HG02840 (cell line): ENCODE measurements around the gene DENND4A.
"Not testable (repeated sequence)": the region's sequence is repeated elsewhere in the genome, so short reads cannot be mapped to it uniquely, and the experiment has no call there.

ENCODE experiments used
- ATAC-seq: cut with Tn5 transposase; IDR thresholded peaks from one replicate; pipeline ENCODE4 v1.9.1; 2021; ENCODE audit warnings: mild to moderate bottlenecking, moderate library complexity, moderate number of reproducible peaks; ENCODE audit not compliant: unreplicated experiment, low FRiP score

The DENND4A gene

DNA sequence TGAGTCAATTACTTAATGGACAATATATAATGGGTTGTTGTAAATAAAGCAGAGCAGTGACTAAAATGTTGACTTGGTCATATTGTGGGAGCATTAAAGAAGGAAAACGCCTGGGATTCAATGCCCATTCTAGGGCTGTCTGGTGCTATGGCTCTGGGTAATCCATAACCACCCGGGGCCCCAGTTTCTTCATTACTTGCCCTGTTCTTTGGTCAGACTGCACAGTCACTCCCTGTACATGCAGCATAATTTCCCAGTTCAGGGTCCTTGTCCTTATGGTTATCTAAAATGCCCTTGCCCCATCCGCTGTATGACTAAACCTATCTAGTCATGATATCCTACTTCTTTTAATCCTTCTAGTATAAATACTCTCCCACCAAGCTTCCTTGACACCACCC lies 27.5 kb upstream of the DENND4A start:
- ATAC-seq, result no peak

DNA sequence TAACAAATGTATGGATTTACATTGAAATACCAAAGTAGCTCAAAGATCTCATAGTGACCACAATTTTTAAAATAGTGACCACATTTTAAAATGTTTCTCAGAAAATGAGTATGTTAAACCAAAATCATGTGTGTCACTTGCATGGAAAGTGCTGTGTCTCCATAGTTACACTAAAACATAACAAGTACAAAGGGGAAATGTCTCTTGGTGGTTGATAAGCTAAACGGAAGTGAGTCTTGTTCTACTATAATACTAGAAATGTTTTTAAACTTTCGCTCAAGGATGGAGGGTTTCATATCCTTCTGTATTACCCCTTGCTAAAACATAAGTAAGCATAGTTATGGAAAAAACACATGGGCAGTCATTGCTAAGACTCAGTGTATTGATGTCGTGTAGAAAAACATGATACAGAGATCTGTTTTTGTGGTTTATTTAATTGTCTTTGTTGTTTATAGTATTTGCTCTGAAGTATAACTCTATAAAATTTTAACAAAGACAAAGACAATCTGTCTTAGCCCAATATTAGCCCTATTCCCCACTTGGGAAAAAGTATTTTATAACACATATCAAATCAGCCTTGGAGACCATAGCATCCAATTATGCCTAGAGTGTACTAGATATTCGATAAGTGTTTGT lies 27.0 kb upstream of the DENND4A start:
- ATAC-seq, result peak; percentile 64

- no peak for ATAC-seq
Measured at GRCh38 chr15:65816441-65816840, 24.3 kb upstream of the DENND4A start.

- ATAC-seq, result not testable (repeated sequence)
Measured at GRCh38 chr15:65816008-65816407, 23.9 kb upstream of the DENND4A start.

- ATAC-seq, result not testable (repeated sequence)
Measured at GRCh38 chr15:65814271-65814670, 22.2 kb upstream of the DENND4A start.

DNA sequence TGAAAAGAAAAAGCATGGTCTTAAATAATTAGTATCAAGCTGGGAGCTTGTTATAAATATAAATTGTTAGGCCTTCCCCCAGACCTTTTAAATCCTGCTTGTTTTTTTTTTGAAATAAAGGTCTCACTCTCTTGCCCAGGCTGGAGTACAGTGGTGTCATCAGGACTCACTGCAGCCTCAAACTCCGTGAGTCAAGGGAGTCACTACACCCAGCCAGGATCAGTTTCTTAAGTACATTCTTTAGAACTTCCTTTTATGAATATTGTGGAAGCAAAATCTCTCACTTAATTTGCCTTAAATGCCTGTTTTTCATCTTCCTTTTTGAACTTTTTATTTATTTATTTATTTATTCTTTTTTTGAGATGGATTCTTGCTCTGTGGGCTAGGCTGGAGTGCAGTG lies 20.8 kb upstream of the DENND4A start:
- ATAC-seq, result no peak

GRCh38 chr15:65812467-65812866 lies 20.4 kb upstream of the DENND4A start:
- ATAC-seq, result no peak

GRCh38 chr15:65811835-65812234 lies 19.7 kb upstream of the DENND4A start:
- no peak for ATAC-seq

DNA sequence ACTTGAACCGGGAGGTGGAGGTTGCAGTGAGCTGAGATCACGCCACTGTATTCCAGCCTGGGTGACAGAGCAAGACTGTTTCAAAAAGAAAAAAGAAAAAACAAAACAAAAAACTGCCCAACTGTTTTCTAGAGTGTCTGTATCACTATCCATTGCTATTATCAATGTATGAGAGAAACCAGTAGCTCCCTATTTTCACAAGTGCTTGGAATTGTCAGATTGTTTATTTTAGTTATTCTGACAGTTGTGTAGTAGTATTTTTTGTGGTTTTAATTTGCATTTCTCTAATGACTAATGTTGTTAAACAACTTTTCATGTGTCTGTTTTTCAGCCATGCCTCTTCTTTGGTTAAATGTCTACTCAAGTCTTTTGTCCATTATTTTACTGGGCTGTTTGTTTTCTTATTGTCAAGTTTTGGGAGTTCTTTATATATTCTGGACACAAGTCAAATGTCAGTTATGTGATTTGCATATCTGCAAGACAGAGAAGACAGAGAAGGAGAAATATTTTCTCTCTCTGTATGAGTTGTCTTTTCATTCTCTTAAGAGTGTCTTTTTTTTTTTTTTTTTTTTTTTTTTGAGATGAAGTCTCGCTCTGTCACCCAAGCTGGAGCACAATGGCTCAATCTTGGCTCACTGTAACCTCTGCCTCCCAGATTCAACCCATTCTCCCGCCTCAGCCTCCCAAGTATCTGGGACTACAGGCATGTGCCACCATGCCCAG lies 19.1 kb upstream of the DENND4A start:
- ATAC-seq, result not testable (repeated sequence)

DNA sequence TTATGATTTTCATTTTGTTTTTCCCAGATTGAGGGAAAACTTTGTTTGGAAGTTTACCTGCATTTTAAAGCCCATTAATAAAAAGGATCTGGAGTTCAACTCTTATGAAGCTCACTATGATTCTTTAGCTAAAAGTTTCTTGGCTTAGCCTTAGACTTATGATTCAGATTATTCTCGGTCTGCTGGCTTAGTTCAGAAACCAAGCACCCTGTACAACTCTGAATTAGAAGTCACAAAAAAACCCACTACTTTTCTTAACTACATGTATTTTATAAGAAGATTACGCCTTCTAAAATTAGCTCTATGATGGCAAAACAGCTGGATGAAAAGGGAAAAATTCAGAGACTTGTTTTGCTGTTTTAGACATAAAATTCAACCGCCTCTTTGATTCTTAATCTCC lies 14.3 kb upstream of the DENND4A start:
- ATAC-seq, result no peak

DNA sequence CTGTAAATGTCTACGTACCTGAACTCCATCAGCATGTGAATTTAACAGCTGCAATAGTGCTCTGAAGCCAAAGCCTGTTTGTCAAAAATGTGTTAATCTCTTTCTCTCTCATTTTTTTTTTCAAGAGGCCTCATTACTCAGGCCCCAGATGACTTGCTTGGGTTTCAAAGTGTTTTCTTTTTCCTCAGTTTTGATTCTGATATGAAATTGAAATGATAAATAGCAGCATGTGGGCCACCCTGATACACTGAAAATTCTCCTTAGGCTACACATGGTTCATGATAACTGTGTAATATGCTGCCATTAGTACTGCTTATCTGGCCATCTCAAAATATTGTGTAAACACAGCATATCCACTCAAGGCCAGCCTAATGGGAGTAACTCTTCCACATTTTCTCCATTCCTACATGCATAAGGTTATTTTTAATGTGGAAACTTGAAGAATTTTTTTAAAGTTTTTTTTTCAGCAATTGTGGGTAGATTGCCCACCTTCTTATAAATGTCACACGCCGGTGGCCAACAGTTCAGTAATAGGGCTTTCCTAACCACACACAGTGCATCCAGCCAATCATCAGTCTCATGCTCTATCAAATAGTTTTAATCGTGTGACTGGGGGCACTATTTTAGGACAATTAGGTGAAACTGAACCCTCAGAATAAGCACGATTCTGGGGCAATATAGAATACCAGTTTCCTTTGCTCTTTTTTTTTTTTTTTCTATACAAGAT lies 13.1 kb upstream of the DENND4A start:
- ATAC-seq, result no peak

DNA sequence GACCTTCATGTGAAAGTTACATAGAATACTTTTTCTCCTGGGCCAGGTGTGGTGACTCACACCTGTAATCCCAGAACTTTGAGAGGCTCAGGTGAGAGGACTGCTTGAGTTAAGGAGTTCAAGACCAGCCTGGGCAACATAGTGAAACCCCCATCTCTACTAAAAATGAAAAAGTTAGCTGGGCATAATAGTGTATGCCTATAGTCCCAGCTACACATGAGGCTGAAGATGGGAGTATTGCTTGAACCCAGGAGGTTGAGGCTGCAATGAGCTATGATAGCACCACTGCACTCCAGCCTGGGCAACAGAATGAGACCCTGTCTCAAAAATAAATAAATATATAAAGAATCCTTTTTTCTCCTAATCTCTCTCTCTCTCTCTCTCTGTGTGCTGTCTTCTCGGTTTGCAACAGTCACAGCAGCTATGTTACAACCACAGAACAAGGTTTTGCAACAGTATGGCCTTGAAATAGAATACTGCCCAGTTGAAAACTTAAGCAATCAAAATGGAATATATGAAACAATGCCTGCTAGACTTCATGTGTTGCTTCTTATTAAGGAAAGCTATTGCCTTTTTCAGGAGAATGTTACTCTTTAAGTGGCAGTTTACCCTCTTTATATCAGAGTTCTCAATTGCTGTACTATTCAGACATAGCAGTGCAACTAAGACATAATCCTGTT lies 12.3 kb upstream of the DENND4A start:
- no peak for ATAC-seq

- ATAC-seq, result no peak
Measured at GRCh38 chr15:65801229-65801805, 9.2 kb upstream of the DENND4A start.

DNA sequence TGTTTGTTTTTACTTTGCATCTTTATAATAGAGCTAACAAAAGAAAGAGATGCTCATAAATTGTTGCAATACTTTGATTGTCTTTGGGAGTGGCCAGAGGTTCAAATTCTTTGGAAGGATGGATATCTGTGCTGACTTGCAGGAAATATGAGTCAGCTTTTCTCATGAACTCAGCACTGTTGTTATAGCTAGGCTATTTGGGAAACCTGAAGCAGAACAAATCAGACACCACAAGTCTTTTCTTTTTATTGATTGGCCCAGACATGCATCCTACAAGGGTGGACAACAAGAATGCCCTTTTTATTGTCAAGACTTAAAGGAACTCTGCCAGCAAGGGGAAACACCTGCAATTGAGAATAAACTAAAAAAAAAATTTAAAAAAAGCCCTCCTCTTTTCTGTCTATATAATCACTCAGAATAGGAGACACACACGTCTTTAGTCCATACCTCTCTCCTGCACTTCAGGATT lies 4.6 kb upstream of the DENND4A start:
- ATAC-seq, result no peak

GRCh38 chr15:65795663-65796216 lies 3.6 kb upstream of the DENND4A start:
- no peak for ATAC-seq

- no peak for ATAC-seq
Measured at GRCh38 chr15:65793818-65794104, 1.7 kb upstream of the DENND4A start.

DNA sequence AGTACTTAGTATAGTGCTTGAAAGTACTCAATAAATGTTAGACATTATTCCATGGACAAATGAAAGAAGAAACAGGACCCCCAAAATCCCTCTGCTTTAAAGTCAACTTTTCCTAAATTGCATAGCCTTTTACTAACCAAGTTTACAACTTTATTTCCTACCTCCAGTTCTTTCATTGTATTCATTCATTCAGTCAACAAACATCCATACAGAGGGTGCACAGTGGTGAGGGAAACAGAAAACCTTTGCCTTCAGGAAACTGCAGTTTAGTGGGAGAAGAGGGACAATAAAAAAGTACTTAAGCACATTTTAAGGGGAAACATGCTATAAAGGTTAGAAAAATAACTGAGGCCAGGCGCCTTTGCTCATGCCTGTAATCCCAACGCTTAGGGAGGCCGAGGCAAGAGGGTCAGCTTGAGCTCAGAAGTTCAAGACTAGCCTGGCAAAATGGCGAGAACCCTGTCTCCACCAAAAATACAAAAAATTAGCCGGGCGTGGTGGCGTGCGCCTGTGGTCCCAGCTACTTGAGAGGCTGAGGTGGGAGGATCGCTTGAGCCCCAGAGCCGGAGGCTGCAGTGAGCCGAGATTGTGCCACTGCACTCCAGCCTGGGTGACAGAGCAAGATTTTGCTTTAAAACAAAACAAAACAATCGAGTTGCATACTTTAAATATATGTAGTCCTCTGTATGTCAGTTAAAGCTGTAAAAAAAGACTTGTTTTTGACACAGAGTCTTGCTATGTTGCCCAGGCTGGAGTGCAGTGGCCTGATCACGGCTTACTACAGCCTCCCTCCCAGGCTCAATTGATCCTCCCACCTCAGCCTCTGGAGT lies 1.1 kb upstream of the DENND4A start:
- no peak for ATAC-seq

DNA sequence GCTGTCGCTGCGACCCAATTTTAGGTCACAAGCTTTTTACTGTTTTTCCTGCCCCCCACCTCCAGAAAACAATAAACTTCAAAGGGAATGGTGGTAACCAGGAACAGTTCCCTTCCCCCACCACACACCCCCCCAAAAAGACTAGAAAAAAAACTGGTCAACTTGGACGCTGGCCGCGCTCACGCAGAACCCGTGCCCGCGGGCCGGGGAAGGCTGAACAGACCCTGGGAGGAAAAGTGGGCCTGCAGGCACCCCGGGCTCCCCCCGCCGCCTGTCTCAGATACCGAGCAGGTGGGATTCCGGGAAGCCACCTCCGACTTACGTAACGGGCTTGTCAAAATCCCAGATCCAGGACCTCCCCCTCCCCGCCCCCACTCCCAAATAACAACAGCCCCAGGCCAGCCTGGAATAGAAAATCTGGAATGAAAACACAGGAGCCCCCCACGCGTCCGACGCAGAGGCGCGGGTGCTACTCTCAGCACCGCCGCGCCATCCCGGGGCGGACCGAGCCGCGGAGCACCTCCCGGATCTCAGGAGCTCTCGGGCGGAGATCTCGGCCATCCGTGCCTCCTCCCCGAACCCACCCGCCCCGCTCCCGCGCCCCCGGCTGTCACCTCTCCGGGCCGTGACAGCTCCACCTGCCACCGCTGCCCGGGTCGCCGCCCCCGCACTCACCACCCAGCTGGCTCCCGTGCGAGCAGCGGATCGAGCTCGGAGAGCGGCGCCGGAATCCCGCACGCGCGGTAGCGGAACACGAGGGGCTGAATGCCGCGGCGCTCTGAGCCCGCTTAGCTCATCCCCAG lies 557 bp downstream of the DENND4A start:
- ATAC-seq, result no peak
